H1 (cell line): ENCODE results near the gene DLG5. TPM values are rescaled to one million over a fixed set of nuclear protein-coding genes. Genes with fewer than 3 reads are reported as not detected.

Source experiments
- CTCF ChIA-PET: fragments of 300-600 bp; sonication (Branson Sonifier 250); formaldehyde crosslinking; loops from one replicate; lab custom pipeline; 2021; ENCODE audit not compliant: partially characterized antibody; lab: Charles Lee
- POLR2A ChIA-PET: fragments of 300-600 bp; sonication (Branson Sonifier 250); formaldehyde crosslinking; loops from one replicate; lab custom pipeline; 2021; ENCODE audit warnings: inconsistent platforms; ENCODE audit not compliant: partially characterized antibody; lab: Charles Lee
- DNase-seq, 2 experiments: peaks; one replicate each; pipeline versions ENCODE4 v3.0.0 to v3.0.0-alpha.2; 2010 to 2022; ENCODE audit warnings: low spot score in 2 of 2, low read depth in 1 of 2, mixed read lengths in 1 of 2
- FAIRE-seq: peaks from 2 replicates; lab custom pipeline; 2011; peaks lifted over from hg19 to GRCh38; lab: Jason Lieb, UNC
- H2AFZ ChIP-seq: 2 replicates; pipeline ENCODE4 v1.8.1; 2012; ENCODE audit warnings: low read length, inconsistent platforms
- H2AK5ac ChIP-seq: 2 replicates; pipeline ENCODE4 v1.6.1; 2013; ENCODE audit warnings: low read depth, low read length
- H2BK120ac ChIP-seq: replicated peaks from 2 replicates; pipeline ENCODE3; 2013; ENCODE audit warnings: low read depth, low read length, inconsistent platforms
- H2BK12ac ChIP-seq: 2 replicates; pipeline ENCODE4 v1.6.1; 2013; ENCODE audit warnings: low read depth, low read length
- H2BK15ac ChIP-seq: 2 replicates; pipeline ENCODE4 v1.6.1; 2013; ENCODE audit warnings: low read length
- H2BK20ac ChIP-seq: 2 replicates; pipeline ENCODE4 v1.6.1; 2013; ENCODE audit warnings: low read length
- H2BK5ac ChIP-seq: 2 replicates; pipeline ENCODE4 v1.6.1; 2013; ENCODE audit warnings: low read depth, low read length
- H3K14ac ChIP-seq: 2 replicates; pipeline ENCODE4 v1.6.1; 2013; ENCODE audit warnings: inconsistent platforms; ENCODE audit not compliant: insufficient read length
- H3K18ac ChIP-seq: 2 replicates; pipeline ENCODE4 v1.6.1; 2013; ENCODE audit warnings: low read length; ENCODE audit errors: extremely low read depth
- H3K23ac ChIP-seq: 2 replicates; pipeline ENCODE4 v1.6.1; 2013; ENCODE audit warnings: inconsistent platforms; ENCODE audit not compliant: insufficient read length
- H3K23me2 ChIP-seq: 2 replicates; pipeline ENCODE4 v1.6.1; 2013; ENCODE audit warnings: low read depth, low read length
- H3K27ac ChIP-seq: 2 replicates; pipeline ENCODE4 v1.6.1; 2011; ENCODE audit warnings: low read depth, low read length, inconsistent platforms
- H3K27me3 ChIP-seq, 4 experiments: replicated peaks in 1 of 4; 1 replicate in 1 of 4; 2 replicates in 3 of 4; pipeline versions ENCODE4 v1.6.1 to v1.8.1; 2011 to 2013; ENCODE audit warnings: low read length in 3 of 4, mild to moderate bottlenecking in 3 of 4, inconsistent platforms in 2 of 4, mixed read lengths in 2 of 4, moderate library complexity in 1 of 4; ENCODE audit not compliant: control insufficient read depth in 3 of 4, insufficient read depth in 3 of 4; ENCODE audit errors: extremely low read depth in 1 of 4
- H3K36me3 ChIP-seq, 4 experiments: 2 replicates each; pipeline versions ENCODE4 v1.6.1 to v1.8.1; 2011 to 2013; ENCODE audit warnings: mild to moderate bottlenecking in 4 of 4, low read length in 3 of 4, moderate library complexity in 2 of 4, control low read depth in 1 of 4, inconsistent platforms in 1 of 4; ENCODE audit not compliant: insufficient read depth in 4 of 4, control insufficient read depth in 2 of 4
- H3K4ac ChIP-seq: replicated peaks from 2 replicates; pipeline ENCODE3; 2013; ENCODE audit warnings: low read length, low read depth, mixed read lengths, inconsistent platforms; ENCODE audit not compliant: insufficient read length
- H3K4me1 ChIP-seq, 4 experiments: replicated peaks in 1 of 4; 1 replicate in 1 of 4; 2 replicates in 3 of 4; pipeline versions ENCODE4 v1.6.1 to v1.8.1; 2011 to 2013; ENCODE audit warnings: low read length in 3 of 4, inconsistent platforms in 2 of 4, mixed read lengths in 1 of 4; ENCODE audit not compliant: insufficient read depth in 4 of 4, control insufficient read depth in 3 of 4
- H3K4me2 ChIP-seq, 2 experiments: 2 replicates each; pipeline versions ENCODE4 v1.6.1 to v1.8.1; 2011 to 2013; ENCODE audit warnings: low read depth in 2 of 2, low read length in 2 of 2, control low read depth in 1 of 2, inconsistent platforms in 1 of 2, mild to moderate bottlenecking in 1 of 2; ENCODE audit not compliant: insufficient read depth in 1 of 2
- H3K4me3 ChIP-seq, 4 experiments: fragments of 200-600, 300-600 bp in 1 of 4; sonication (generic), shearing (Covaris generic), sonication (Bioruptor Twin) in 1 of 4; 2 replicates each; pipeline versions ENCODE4 v1.5.1 to v1.8.1; 2011 to 2016; ENCODE audit warnings: low read length in 4 of 4, low read depth in 3 of 4, control low read depth in 2 of 4, inconsistent platforms in 2 of 4, mild to moderate bottlenecking in 2 of 4, mixed read lengths in 1 of 4, moderate library complexity in 1 of 4; ENCODE audit not compliant: insufficient read depth in 2 of 4; ENCODE audit errors: extremely low read depth in 1 of 4
- H3K56ac ChIP-seq: replicated peaks from 2 replicates; pipeline ENCODE3; 2013; ENCODE audit warnings: low read depth, mild to moderate bottlenecking, mixed read lengths, low read length, inconsistent platforms; ENCODE audit not compliant: insufficient read length
- H3K79me1 ChIP-seq: 2 replicates; pipeline ENCODE4 v1.6.1; 2013; ENCODE audit warnings: low read depth, low read length, control low read depth
- H3K79me2 ChIP-seq, 2 experiments: 2 replicates each; pipeline versions ENCODE4 v1.6.1 to v1.8.1; 2012 to 2013; ENCODE audit warnings: low read length in 2 of 2, mild to moderate bottlenecking in 2 of 2, inconsistent platforms in 1 of 2; ENCODE audit not compliant: insufficient read depth in 2 of 2, control insufficient read depth in 1 of 2
- H3K9ac ChIP-seq, 4 experiments: replicated peaks in 1 of 4; 1 replicate in 1 of 4; 2 replicates in 3 of 4; pipeline versions ENCODE4 v1.6.1 to v1.8.1; 2011 to 2013; ENCODE audit warnings: low read depth in 3 of 4, low read length in 3 of 4, control low read depth in 2 of 4, mild to moderate bottlenecking in 2 of 4, moderate library complexity in 2 of 4, inconsistent platforms in 1 of 4; ENCODE audit errors: extremely low read depth in 1 of 4
- H3K9me3 ChIP-seq, 2 experiments: 2 replicates each; pipeline versions ENCODE4 v1.6.1 to v1.8.1; 2012 to 2013; ENCODE audit warnings: mild to moderate bottlenecking in 2 of 2, moderate library complexity in 2 of 2, control low read depth in 1 of 2, inconsistent platforms in 1 of 2, low read depth in 1 of 2, low read length in 1 of 2, mixed read lengths in 1 of 2; ENCODE audit not compliant: insufficient read depth in 2 of 2
- H4K20me1 ChIP-seq, 2 experiments: replicated peaks in 1 of 2; 2 replicates each; pipeline versions ENCODE3 to v1.8.1; 2011 to 2013; ENCODE audit warnings: inconsistent platforms in 2 of 2, low read length in 2 of 2, mild to moderate bottlenecking in 1 of 2; ENCODE audit not compliant: insufficient read depth in 2 of 2, control insufficient read depth in 1 of 2
- H4K5ac ChIP-seq: 2 replicates; pipeline ENCODE4 v1.6.1; 2013; ENCODE audit warnings: low read length, low read depth, mixed read lengths, inconsistent platforms; ENCODE audit not compliant: insufficient read length
- H4K8ac ChIP-seq: 2 replicates; pipeline ENCODE4 v1.8.0; 2013; ENCODE audit warnings: mild to moderate bottlenecking, moderate library complexity, low read length, inconsistent platforms; ENCODE audit not compliant: insufficient read depth; ENCODE audit errors: extremely low read depth
- H4K91ac ChIP-seq: replicated peaks from 2 replicates; pipeline ENCODE3; 2013; ENCODE audit warnings: low read length, mixed read lengths, inconsistent platforms; ENCODE audit not compliant: insufficient read length
- BRCA1 ChIP-seq: IDR thresholded peaks from 2 replicates; pipeline ENCODE4 v1.6.1; 2012; ENCODE audit warnings: low read depth, low read length, improper control_type of control experiment
- CEBPB ChIP-seq: IDR thresholded peaks from 2 replicates; pipeline ENCODE4 v1.6.1; 2012; ENCODE audit warnings: low read depth, low read length
- CTCF ChIP-seq, 3 experiments: IDR thresholded peaks; 1 replicate in 2 of 3; 2 replicates in 1 of 3; pipeline versions ENCODE4 v1.5.1 to v1.6.1; 2011; ENCODE audit warnings: low read length in 3 of 3, mild to moderate bottlenecking in 3 of 3, inconsistent platforms in 2 of 3, low read depth in 1 of 3, moderate library complexity in 1 of 3; ENCODE audit not compliant: insufficient read depth in 1 of 3; ENCODE audit errors: control extremely low read depth in 1 of 3
- HDAC6 ChIP-seq: IDR thresholded peaks from one replicate; pipeline ENCODE4 v1.7.1; 2012; ENCODE audit warnings: low read depth, mild to moderate bottlenecking, inconsistent platforms, low read length, moderate library complexity
- PHF8 ChIP-seq: fragments of 200-600 bp; sonication (generic); conservative IDR thresholded peaks from 2 replicates; pipeline ENCODE4 v1.7.1; 2012; ENCODE audit warnings: low read depth, mild to moderate bottlenecking, inconsistent platforms, low read length, moderate library complexity
- POLR2A ChIP-seq, 2 experiments: IDR thresholded peaks; 1 replicate in 1 of 2; 2 replicates in 1 of 2; pipeline ENCODE4 v1.6.1; 2011; ENCODE audit warnings: low read depth in 2 of 2, low read length in 2 of 2, mild to moderate bottlenecking in 2 of 2; ENCODE audit errors: control extremely low read depth in 1 of 2
- TBP ChIP-seq: IDR thresholded peaks from 2 replicates; pipeline ENCODE4 v1.6.1; 2011; ENCODE audit warnings: low read depth, low read length, improper control_type of control experiment
- WGBS, 2 experiments: shearing (Covaris generic) in 1 of 2; methylation state at CpG; one replicate each; pipeline versions ENCODE4 v1.1.6 to v1.1.7; 2013 to 2015; ENCODE audit warnings: low lambda C conversion rate in 2 of 2, mixed read lengths in 2 of 2, inconsistent platforms in 1 of 2, low coverage in 1 of 2, missing lambda C conversion rate in 1 of 2; ENCODE audit not compliant: insufficient replicate concordance in 2 of 2, insufficient coverage in 1 of 2, insufficient read length in 1 of 2; ENCODE audit errors: extremely low coverage in 1 of 2, missing lambda C conversion rate in 1 of 2; 5-methylcytosine and 5-hydroxymethylcytosine counted together
- polyA plus RNA-seq, 7 experiments: library from polyadenylated mRNA; depleted of rRNA in 3 of 7; stranded (reverse) in 5 of 7; unstranded in 2 of 7; fragments of >200 nt in 5 of 7; fragments of 200-250 nt in 2 of 7; gene quantifications; 1 replicate in 5 of 7; 2 replicates in 1 of 7; 4 replicates in 1 of 7; pipeline versions ENCODE4 v1.2.1 to v1.2.3, GENCODE V29; 2011 to 2013; ENCODE audit warnings: missing spikeins in 2 of 7, mixed read lengths in 2 of 7
- total RNA-seq: library from RNA; stranded (reverse); fragmentation: NEBNext Ultra II Directional; extraction: Animal tissue kit (Norgen Biotek cat#: 25700); gene quantifications from 2 replicates; pipeline ENCODE4 v1.2.1, GENCODE V29; 2021

The DLG5 gene
- total and polyA plus RNA-seq, 2 of the 8 experiments (the other 6 are each of a cell fraction or from before 2014, with no cell fraction given), result 15.6 to 71.4 TPM

- Histone ChIP-seq H3K56ac (no peak overlapping the region), H3K27me3 (no peaks in the 10 kb centered on the region), H2AFZ (no peak overlapping the region), H4K8ac (no peak overlapping the region), H2BK5ac (peak overlapping the region; percentile 46; the same call in 1 of the 2 replicates), H3K79me2 (peaks cover 3 to 69% of the 10 kb centered on the region in 2 experiments; a peak in 3 of 4 replicates), H3K23me2 (no peaks in the 10 kb centered on the region), H3K4me2 (no peak overlapping the region), H3K14ac (no peak overlapping the region), H3K4ac (no peak overlapping the region), H4K91ac (peak overlapping the region; percentile 70), H3K9me3 (no peaks in the 10 kb centered on the region), H3K18ac (peak overlapping the region; percentile 62), H3K27ac (no peak overlapping the region), H3K23ac (no peak overlapping the region), H2BK15ac (0 out of 2 replicates have a peak overlapping the region, but pooled peaks have one; percentile 61), H2BK12ac (peak overlapping the region; percentile 60; the same call in 1 of the 2 replicates), H4K5ac (no peak overlapping the region), H3K9ac (no peak overlapping the region), H2AK5ac (no peak overlapping the region), H3K4me1 (peaks cover 0 to 13% (median 10%) of the 10 kb centered on the region in 4 experiments; a peak in 5 of 7 replicates), H3K36me3 (no peaks in the 10 kb centered on the region), H3K4me3 (no peak overlapping the region), H2BK20ac (peak overlapping the region; percentile 16; the same call in 1 of the 2 replicates), H3K79me1 (peaks cover 12% of the 10 kb centered on the region), H2BK120ac (no peak overlapping the region), H4K20me1 (peaks cover 0 to 5% of the 10 kb centered on the region in 2 experiments)
- no peak for DNase-seq
- WGBS, 2 experiments, result 86% methylated on average over 4 of the region's 4 CpGs; no CpG with 5 or more reads in 1 of the 2 experiments
- ChIA-PET CTCF (interaction anchor here (0.7 to 4.6 kb wide), 11 partner anchors 8 to 131 kb away, joined by 3 to 43 read pairs (median 4); no protein-coding TSS in a partner anchor), POLR2A (no interaction called here)
- no peak for FAIRE-seq
- TF ChIP-seq TBP, result no peak
- TF ChIP-seq PHF8, result no peak
- no peak for TF ChIP-seq CEBPB
- no peak for TF ChIP-seq POLR2A (IDR thresholded peaks at IDR 0.05; ENCODE audit: control extremely low read depth in 1 of 2, low read depth in 2 of 2, low read length in 2 of 2)
- TF ChIP-seq CTCF (IDR thresholded peaks at IDR 0.05; ENCODE audit: control extremely low read depth in 1 of 3, insufficient read depth in 1 of 3, low read depth in 1 of 3, low read length in 3 of 3), result no peak
- TF ChIP-seq BRCA1, result no peak
- TF ChIP-seq HDAC6, result no peak
These were observed 27.5 kb downstream of the DLG5 start for GRCh38 chr10:77899080-77899477.
